ENCODE measurements around the gene SLC22A1. TPM values are rescaled to one million over a fixed set of nuclear protein-coding genes. Genes with fewer than 3 reads are reported as not detected.

The SLC22A1 gene
- total and polyA plus RNA-seq, 2 donors (not counting 3 experiments of a cell fraction or from before 2014, with no cell fraction given), result 0.04 TPM; not detected in 1

DNA sequence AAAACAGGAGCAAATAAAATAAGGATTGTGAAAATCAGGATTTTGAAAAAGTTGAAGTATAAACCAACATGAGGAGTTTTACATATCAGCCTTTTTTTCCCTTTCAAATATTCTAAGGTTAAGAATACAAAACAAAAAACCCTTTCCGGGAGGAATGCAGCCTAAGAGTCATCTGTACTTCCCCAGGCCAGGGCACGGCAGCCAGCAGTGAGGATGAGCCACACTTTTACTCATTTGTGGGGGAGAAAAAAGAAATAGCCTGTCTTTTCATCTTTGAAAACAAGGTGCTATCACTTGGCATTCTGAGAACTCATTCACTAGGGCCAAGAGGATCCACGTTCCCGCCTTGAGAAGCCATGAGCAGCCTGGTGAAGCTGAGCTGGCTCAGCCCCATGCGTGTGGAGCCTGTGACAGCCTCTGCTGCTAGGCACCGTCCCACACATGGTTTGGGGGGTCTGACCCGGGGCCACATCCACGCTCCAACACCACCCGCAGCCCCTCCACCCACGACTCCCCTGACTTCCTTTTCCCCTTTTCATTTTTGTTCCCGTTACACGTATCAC is 11.2 kb downstream of the SLC22A1 start:
- dilution Hi-C loops (cut with MboI; ENCODE audit: extremely low pct_ligation_motif_present, low sequenced_read_pairs), result no loop called here
- Histone ChIP-seq H3K4me1 (ENCODE audit: control insufficient read depth, extremely low read depth, insufficient read depth, low read length) (no peaks in the 10 kb centered on the region), H3K9me1 (replicated peaks; ENCODE audit: control insufficient read depth, extremely low read depth, insufficient read depth, low read length) (no peaks in the 10 kb centered on the region), H3K27ac (ENCODE audit: insufficient read depth, low read depth, low read length) (no peak overlapping the region), H3K27me3 (ENCODE audit: control insufficient read depth in 2 of 2, insufficient read depth in 2 of 2, low read length in 2 of 2) (no peaks in the 10 kb centered on the region), H3K9me3 (replicated peaks; ENCODE audit: control insufficient read depth, insufficient read depth, low read length) (no peaks in the 10 kb centered on the region), H3K79me2 (ENCODE audit: control insufficient read depth, insufficient read depth, low read length) (no peaks in the 10 kb centered on the region), H2AFZ (ENCODE audit: low read depth, low read length) (no peak overlapping the region), H3K4me2 (ENCODE audit: insufficient read depth, low read length) (no peak overlapping the region), H4K20me1 (replicated peaks; ENCODE audit: control insufficient read depth, extremely low read depth, insufficient read depth, low read length) (no peaks in the 10 kb centered on the region), H3K9ac (replicated peaks; ENCODE audit: extremely low read depth, insufficient read depth, low read length) (no peak overlapping the region), H3K36me3 (ENCODE audit: control insufficient read depth in 2 of 2, extremely low read depth in 1 of 2, insufficient read depth in 2 of 2, low read length in 2 of 2) (no peaks in the 10 kb centered on the region), H3K4me3 (replicated peaks in 1 of 3; ENCODE audit: insufficient read depth in 1 of 3, low read depth in 1 of 3, low read length in 3 of 3) (no peak overlapping the region)
- TF ChIP-seq, protein P1, sequence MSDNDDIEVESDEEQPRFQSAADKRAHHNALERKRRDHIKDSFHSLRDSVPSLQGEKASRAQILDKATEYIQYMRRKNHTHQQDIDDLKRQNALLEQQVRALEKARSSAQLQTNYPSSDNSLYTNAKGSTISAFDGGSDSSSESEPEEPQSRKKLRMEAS (IDR thresholded peaks at IDR 0.05; ENCODE audit: insufficient read depth, insufficient read length), result no peak
- TF ChIP-seq POLR2AphosphoS5 (IDR thresholded peaks at IDR 0.05; ENCODE audit: insufficient read depth, low read depth, low read length) (no peak), GATA2 (IDR thresholded peaks at IDR 0.05; ENCODE audit: insufficient read depth, insufficient read length, low read depth, low read length) (no peak), FOS (IDR thresholded peaks at IDR 0.05; ENCODE audit: borderline replicate concordance, insufficient read depth, low read length) (no peak)
- FAIRE-seq, result no peak
- BruUV-seq (replicated peaks), result no TSS peak
- CTCF ChIA-PET, result no interaction called here
- intact Hi-C loops (cut with micrococcal nuclease), result no loop called here
- POLR2A ChIA-PET, result no interaction called here
- DNase-seq (ENCODE audit: low read depth, low spot score), result no peak

DNA sequence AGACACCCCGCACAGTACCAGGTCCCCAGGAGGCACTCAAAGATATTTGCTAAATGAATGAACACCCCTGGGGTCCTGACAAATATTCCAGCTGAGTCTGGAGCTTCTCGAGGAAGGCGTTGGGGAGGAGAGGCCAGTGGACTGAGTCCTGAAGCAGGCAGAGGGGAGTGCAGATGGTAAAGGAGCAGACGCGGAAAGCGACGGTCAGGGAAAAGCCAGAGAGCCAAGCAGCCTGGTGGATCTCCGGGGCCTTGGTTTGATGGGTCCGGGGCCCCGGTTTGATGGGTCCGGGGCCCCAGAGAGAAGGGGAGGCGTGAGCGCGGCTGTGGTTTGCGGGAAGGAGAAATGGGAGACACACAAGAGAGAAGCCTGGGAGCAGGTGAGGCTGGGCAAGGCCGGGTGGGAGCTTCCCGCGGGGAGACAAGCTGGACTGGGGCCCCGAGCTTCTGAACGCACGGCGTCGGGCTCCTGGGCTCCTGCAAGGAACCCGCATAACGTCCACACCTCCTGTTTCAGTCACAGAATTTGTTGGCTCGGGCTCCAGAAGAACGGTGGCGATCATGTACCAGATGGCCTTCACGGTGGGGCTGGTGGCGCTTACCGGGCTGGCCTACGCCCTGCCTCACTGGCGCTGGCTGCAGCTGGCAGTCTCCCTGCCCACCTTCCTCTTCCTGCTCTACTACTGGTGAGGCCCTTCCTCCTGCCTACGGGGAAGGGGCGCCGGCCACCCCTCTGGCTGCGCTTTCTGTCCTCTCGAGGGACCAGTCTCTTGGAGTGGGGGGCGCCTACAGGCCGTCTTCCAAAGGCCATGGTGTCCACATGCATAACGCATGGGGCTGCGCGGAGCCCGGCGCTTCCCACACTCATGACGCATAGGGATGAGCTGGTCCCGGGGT is 12.1 kb downstream of the SLC22A1 start:
- intact Hi-C loops (cut with micrococcal nuclease), result no loop called here
- no peaks in the 10 kb centered on the region for H3K9me3 ChIP-seq (replicated peaks; ENCODE audit: control insufficient read depth, insufficient read depth, low read length)
- FAIRE-seq (no peak), DNase-seq (ENCODE audit: low read depth, low spot score) (no peak)
- ChIA-PET POLR2A (no interaction called here), CTCF (no interaction called here)
- no peak overlapping the region for H3K4me2 ChIP-seq (ENCODE audit: insufficient read depth, low read length)
- no peak overlapping the region for H3K4me3 ChIP-seq (replicated peaks in 1 of 3; ENCODE audit: insufficient read depth in 1 of 3, low read depth in 1 of 3, low read length in 3 of 3)
- no peak overlapping the region for H2AFZ ChIP-seq (ENCODE audit: low read depth, low read length)
- no peaks in the 10 kb centered on the region for H3K4me1 ChIP-seq (ENCODE audit: control insufficient read depth, extremely low read depth, insufficient read depth, low read length)
- BruUV-seq (replicated peaks), result no TSS peak
- H3K9me1 ChIP-seq (replicated peaks; ENCODE audit: control insufficient read depth, extremely low read depth, insufficient read depth, low read length), result no peaks in the 10 kb centered on the region
- H3K36me3 ChIP-seq (ENCODE audit: control insufficient read depth in 2 of 2, extremely low read depth in 1 of 2, insufficient read depth in 2 of 2, low read length in 2 of 2), result no peaks in the 10 kb centered on the region
- no peaks in the 10 kb centered on the region for H3K79me2 ChIP-seq (ENCODE audit: control insufficient read depth, insufficient read depth, low read length)
- no peak overlapping the region for H3K27ac ChIP-seq (ENCODE audit: insufficient read depth, low read depth, low read length)
- H3K27me3 ChIP-seq (ENCODE audit: control insufficient read depth in 2 of 2, insufficient read depth in 2 of 2, low read length in 2 of 2), result no peaks in the 10 kb centered on the region
- no peak for TF ChIP-seq FOS (IDR thresholded peaks at IDR 0.05; ENCODE audit: borderline replicate concordance, insufficient read depth, low read length)
- TF ChIP-seq JUN (IDR thresholded peaks at IDR 0.05; ENCODE audit: borderline replicate concordance, insufficient read depth, insufficient read length, low read depth), result no peak
- no peak for TF ChIP-seq POLR2A (IDR thresholded peaks at IDR 0.05; ENCODE audit: low read depth, low read length)
- no peak for TF ChIP-seq GATA2 (IDR thresholded peaks at IDR 0.05; ENCODE audit: insufficient read depth, insufficient read length, low read depth, low read length)
- no peak for TF ChIP-seq EZH2 (IDR thresholded peaks at IDR 0.05; ENCODE audit: borderline replicate concordance, low read depth, low read length, severe bottlenecking)
- TF ChIP-seq, protein P1 (IDR thresholded peaks at IDR 0.05; ENCODE audit: insufficient read depth, insufficient read length), result no peak
- TF ChIP-seq, protein P2, sequence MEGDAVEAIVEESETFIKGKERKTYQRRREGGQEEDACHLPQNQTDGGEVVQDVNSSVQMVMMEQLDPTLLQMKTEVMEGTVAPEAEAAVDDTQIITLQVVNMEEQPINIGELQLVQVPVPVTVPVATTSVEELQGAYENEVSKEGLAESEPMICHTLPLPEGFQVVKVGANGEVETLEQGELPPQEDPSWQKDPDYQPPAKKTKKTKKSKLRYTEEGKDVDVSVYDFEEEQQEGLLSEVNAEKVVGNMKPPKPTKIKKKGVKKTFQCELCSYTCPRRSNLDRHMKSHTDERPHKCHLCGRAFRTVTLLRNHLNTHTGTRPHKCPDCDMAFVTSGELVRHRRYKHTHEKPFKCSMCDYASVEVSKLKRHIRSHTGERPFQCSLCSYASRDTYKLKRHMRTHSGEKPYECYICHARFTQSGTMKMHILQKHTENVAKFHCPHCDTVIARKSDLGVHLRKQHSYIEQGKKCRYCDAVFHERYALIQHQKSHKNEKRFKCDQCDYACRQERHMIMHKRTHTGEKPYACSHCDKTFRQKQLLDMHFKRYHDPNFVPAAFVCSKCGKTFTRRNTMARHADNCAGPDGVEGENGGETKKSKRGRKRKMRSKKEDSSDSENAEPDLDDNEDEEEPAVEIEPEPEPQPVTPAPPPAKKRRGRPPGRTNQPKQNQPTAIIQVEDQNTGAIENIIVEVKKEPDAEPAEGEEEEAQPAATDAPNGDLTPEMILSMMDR (IDR thresholded peaks at IDR 0.05; ENCODE audit: extremely low read depth in 1 of 2, insufficient read depth in 1 of 2, low read depth in 1 of 2, low read length in 2 of 2), result no peak
- TF ChIP-seq MYC (IDR thresholded peaks at IDR 0.05; ENCODE audit: low read depth, low read length), result no peak
- no peak for TF ChIP-seq POLR2AphosphoS5 (IDR thresholded peaks at IDR 0.05; ENCODE audit: insufficient read depth, low read depth, low read length)
- dilution Hi-C loops (cut with MboI; ENCODE audit: extremely low pct_ligation_motif_present, low sequenced_read_pairs), result no loop called here
- H4K20me1 ChIP-seq (replicated peaks; ENCODE audit: control insufficient read depth, extremely low read depth, insufficient read depth, low read length), result no peaks in the 10 kb centered on the region
- no peak overlapping the region for H3K9ac ChIP-seq (replicated peaks; ENCODE audit: extremely low read depth, insufficient read depth, low read length)

Measured in endothelial cell of umbilical vein (primary cell).